ENCODE measurements around the gene TCL1A.
"Not testable (repeated sequence)": the region's sequence is repeated elsewhere in the genome, so short reads cannot be mapped to it uniquely, and the experiment has no call there.

The TCL1A gene, protein sequence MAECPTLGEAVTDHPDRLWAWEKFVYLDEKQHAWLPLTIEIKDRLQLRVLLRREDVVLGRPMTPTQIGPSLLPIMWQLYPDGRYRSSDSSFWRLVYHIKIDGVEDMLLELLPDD

DNA sequence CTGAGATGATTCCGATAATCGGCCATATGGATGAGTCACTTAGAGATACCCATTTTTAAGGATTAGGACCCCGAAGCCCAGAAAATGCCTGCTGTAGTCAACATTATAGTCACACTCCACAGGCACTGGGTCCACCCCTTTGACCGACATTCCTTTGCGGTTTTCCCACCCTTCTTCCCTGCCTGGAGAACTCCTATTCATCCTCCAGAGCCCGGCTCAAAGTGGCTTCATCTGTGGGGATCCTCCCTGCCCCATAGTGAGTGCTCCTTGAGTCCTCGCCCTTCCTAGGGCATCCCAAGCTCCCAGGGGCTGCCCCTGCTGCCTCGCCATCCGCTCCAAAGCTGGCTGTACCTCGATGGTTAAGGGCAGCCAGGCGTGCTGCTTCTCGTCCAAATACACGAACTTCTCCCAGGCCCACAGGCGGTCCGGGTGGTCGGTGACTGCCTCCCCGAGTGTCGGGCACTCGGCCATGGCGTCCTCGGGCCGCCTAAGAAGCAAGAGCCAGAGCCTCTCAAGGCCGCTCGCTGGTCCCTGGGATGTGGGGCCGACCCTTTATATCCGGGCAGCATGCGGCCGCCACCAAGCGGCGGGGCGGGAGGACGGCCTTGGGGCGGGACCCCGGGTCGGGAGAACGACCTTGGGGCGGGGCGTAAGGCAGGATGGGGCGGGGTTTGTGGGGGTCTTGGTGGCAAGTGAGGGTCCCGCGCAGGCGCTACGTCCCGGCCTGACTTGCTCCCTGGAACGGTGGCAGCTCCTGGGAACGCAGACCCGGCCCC, at the start of gene TCL1A:
Gene TCL1A, minus strand, starts transcription at position 530 of the 776 bp plus-strand sequence. Its CDS starts 59 bp downstream, at position 471.
- no peak for DNase-seq

DNA sequence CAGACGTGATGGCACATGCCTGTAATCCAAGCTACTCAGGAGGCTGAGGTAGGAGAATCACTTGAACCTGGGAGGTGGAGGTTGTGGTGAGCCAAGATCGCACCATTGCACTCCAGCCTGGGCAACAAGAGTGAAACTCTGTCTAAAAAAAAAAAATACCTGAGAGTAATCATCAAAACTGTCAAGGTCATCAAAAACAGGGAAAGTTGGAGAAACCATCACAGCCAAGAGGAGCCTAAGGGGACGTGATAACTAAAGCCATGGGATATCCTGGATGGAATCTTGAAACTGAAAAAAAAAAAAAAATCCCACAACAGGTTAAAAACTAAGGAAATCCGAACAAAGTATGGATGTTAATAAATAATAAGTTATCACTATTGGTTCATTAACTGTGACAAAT, 49.1 kb upstream of the TCL1A start:
- not testable (repeated sequence) for DNase-seq

DNA sequence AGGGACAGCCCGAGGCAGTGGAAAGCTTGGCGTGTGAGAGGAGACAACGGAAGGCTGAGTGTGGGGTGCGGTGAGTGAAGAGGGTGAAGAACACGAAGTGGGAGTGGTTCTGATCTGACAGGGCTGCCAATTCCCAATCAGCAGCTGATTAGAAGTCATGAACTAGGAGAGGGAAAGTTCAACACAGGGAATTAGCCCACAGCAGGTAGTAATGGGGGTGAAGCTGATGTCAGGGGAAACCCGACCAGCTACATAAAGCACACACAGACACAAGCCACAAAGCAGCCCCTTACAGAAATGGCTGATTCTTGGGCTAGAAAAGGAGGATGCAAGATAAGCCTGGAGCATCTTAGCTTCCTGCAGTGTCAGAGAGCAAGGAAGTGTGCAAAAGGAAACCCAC, 47.5 kb upstream of the TCL1A start:
- no peak for DNase-seq

DNA sequence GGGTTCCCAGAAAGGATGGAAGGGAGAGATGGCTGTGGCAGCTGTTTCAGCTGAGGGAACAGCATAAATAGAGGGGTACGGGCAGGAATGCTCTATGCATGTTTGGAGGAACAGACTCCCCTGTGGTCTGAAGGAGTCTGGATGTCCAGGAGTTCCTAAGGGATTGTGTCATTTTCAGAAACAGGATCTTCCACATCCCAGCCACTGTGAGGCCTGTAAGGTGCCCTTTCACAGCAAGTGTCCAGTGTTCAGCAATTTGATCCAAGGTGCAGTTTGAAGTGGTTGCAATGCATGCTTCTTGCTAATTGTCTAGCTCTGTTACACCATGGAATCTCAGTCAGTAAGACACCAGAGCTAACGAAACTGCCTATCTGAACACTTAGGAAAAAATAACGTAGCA, 46.7 kb upstream of the TCL1A start:
- DNase-seq, result no peak

DNA sequence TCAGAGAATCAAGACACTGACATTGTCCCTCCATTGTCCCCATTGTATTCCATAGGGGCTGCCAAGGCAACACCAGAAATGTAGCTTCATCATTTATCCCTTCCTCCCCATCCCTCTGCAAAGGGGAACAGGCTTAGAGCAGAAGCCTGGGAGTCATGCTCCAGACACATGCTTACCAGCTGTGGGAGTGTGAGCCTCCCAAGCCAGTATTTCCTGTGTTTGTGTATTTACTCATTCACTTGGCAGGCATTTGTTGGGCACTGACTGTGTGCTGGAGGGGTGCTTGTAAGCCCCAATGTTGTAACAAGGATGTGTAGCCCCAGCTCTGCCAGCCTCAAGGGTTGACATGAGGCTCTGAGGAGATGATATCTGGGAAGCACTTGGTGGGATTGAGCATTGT, 46.0 kb upstream of the TCL1A start:
- no peak for DNase-seq

DNA sequence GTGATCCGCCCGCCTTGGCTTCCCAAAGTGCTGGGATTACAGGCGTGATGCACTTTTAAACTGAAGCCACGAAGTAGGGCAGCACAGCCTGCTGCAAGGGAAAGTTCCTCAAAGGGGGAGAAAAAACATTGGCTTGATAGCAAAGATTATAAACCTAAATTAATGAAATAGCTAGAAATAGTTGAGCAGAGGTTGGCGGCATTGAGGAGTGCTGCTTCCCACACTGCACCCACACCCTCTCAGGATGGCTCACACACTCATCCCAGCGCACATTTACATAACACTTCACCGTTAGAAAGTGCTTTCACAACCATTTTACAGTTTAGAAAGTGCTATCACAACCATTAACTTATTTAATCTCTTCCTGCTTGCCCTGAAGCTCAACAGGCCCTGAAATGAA, 44.4 kb upstream of the TCL1A start:
- no peak for DNase-seq

DNA sequence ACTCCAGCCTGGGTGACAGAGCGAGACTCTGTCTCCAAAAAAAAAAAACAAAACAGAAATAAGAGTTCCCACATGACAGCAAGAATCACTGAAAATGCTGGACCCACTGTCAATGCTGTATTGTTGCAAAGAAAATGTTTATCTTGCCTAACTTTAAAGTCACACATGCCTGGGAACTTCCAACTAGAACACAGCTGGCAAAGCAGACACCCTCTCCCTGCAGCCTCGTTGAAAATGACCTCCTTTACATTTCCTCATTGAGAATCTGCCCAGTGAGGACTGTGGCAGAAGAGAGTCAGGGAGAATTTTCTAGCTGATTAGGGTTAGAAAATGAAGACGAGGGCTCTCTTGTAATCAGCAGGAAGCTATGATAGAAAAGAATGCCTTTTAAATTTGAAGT, 42.8 kb upstream of the TCL1A start:
- DNase-seq, result no peak

DNA sequence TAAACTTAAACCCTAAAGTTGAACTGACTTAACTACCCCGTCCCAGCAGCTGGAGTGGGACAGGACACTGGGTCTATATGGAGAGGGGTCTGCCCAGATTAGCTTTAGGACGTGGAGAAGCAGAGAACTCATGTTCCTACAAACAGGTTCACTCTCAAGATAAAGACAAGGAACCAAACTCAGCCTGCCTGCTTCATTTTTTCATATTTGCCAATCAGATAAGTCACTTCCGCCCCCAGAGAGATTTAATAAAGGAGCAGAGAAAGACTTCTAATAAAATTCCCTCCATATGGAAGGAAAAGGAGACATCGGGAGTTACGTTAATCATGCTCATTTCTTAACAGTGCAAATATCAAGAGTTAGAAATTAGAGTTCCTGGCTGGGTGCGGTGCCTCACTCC, 42.2 kb upstream of the TCL1A start:
- no peak for DNase-seq

DNA sequence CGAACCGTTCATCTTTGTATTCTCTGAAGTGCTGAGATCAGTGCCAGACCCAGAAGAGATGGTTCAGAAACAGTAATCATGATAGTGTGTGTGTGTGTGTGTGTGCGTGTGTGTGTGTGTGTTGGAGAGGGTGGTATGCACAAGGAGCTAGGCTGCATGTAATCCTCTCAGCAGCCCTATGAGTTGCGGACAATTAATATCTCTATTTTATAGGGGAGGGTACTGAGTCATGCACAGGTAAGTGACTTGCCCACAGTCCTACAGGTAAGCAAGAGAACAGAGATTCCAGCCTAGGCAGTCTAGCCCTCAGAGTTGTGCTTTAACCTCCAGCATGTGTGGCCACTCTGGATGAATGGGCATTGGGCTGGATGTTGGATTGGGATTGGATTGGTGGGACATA, 27.9 kb upstream of the TCL1A start:
- no peak for DNase-seq

DNA sequence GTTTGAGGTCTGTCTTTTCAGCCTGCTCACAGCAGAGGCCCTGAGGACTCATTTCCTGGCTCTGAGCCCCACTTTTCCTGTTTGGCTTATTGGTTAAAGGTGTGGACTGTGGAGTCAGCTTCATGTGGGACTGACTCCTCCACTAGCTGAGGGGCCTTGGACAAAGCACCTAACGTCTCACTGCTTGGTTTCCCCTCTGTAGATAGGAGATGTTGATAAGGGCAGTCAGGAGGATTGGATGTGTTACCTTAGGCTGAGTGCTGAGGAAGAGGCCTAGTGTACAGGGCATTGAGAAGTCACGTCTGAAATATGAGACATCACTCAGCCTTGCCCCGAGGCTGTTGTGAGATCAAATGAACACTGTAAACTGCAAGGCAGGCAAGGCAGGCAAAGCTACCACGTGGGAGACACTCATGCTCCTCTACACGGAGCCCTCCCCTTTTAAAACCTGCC, 27.1 kb upstream of the TCL1A start:
- DNase-seq, result no peak

DNA sequence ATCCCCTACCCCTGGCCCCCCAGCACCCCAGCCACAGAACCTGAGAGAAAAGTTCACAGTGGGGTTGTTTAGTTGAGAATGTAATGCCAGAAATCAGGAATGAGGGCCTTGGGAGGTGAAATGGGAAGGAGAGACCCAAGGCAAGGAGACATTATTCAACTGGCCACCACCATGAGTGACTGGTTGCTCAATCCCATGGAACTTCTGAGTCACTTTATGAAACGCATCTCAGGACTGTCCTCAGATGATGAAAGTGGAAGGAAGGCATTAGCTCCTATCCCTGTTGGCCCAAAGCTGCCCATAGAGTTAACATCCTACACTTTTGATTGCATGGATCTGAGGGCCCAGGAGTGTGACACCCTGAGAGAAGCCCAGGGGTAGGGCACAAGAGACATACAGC, 25.4 kb upstream of the TCL1A start:
- DNase-seq, result no peak

DNA sequence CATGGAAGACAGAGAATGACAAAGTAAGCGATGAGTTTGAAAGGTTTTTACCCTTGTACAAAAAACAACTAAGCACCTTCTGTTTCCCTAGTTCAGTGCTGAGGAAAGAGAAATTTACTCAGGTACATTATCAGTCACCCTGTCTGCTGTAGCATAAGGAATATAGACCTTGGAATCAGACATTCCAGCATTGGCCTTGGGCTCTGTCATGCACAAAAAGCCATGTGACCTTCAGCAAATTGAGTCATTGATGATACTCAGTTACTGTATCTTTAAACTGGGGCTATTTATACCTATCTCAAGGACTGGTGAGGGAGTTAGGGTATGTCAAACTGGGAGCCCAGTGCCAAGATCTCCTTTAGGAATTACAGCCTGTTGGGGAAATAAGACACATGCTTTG, 19.3 kb upstream of the TCL1A start:
- no peak for DNase-seq

DNA sequence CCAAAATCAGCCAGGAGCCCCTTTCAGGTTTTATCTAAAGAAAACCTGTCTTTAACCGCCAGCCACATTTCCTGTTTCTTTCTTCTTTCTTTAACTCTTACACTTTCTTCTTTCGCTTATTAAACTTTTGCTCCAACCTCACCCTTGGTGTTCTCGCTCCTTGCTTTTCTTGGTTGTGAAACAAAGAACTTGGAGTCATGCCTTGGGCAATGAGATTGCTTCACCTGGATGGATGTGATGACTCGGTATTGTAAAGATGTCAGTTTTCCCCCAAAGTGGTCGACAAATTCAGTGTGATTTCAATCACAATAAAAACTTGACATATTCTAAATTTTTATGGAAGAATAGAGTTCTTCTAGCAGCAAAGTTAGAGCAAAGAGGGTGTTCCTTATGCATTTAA, 16.2 kb upstream of the TCL1A start:
- no peak for DNase-seq

DNA sequence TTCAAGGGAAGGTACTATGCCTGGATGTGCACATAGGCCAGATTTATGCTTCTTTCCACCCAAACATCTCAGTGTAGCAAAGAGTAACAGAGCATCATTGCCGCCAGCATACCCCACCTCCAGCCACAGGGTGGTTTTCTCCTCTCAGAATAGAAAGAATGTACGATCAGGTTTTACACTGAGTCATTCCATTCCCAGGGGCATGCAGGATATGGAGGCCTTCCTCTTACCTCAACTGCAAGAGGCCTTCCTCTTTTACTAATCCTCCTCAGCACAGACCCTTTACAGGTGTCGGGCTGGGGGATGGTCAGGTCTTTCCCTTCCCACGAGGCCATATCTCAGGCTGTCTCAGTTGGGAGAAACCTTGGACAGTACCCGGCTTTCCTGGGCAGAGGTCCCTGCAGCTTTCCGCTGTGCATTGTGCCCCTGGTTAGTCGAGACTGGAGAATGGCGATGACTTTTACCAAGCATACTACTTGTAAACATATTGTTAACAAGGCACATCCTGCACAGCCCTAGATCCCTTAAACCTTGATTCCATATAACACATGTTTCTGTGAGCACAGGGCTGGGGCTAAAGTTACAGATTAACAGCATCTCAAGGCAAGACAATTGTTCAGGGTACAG, 15.6 kb upstream of the TCL1A start:
- DNase-seq, result not testable (repeated sequence)

DNA sequence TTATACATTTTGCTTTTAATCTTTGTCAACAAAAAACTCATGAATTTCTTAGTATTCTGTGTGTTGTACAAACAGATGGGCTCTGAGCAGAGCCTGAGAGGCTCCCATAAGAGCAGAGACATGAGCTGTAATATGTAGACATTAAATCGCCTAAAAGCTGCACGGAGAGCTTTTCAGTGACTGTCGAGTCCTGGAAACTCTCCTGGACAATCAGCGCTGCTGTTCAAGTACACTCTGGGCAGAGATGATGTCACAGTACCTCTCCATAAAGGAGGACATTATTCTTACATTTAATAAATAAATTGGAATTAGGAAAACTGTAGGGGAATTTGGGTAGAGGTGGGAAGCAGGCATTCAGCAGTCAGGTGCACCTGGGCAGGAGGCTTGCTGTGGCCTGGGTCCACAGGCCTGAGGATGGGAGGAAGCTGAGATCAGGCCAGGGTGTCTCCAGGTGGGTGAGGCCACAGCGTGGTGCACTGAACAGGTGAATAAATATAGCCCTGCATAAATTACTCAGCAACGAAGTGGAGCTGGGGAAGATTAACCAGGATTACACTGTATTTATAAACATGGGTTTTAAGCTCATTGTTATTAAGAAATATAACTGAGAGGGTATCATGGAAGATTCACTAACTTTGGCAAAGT, 13.3 kb upstream of the TCL1A start:
- DNase-seq, result no peak

DNA sequence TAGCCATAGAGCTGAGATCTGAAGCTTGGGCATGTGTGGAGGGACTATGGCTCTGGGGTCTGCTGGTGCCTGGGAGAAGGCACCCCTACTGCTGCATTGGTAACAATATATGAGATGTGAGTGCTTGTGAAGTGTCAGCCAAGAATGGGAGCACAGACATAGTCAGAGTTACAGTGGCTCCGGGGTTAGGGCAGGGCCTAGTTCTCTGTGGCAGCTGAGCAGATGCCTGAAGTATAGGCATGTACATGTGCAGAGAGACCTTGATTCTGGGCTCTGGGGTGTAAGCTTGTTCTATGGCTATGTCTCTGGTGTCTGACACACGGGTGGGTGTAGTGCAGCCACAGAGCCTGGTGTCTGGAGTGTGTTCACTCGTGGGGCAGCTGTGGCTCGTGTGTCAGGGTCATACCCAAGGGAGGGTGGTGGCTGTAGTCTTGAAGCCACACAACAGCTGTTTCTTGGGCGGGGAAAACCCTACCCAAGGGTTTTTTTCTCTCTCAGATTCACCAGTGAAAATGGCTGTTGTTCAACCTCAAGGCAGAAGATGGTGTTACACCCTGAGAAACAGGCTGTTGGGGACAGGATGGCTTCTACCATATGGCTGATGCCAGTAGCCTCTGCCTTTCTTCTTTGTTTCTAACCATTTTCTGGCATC, 11.9 kb upstream of the TCL1A start:
- no peak for DNase-seq

DNA sequence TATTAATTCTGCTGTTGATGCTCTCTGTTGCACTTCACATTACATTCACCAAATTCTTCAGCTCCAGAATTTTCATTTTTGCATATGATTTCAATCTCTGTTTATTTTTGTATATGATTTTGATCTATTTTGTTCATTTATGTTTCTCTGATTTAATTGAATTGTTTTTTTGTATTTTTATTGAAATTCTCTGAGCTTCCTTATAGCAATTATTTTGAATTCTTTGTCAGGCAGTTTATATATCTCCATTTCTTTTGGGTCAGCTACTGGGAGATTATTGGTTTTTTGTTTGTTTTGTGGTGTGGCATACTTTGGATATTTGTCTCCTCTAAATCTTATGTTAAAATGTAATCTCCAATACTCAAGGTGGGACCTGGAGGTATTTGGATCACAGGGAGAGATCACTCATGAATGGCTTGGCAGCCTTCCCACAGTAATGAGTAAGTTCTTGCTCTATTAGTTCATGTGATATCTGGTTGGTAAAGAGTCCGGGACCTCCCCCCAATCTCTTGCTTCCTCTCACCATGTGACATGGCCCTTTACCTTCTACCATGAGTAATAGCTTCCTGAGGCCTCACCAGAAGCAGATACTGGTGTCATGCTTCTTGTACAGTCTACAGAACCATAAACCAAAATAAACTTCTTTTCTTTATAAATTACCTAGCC, 8.7 kb upstream of the TCL1A start:
- DNase-seq, result no peak

DNA sequence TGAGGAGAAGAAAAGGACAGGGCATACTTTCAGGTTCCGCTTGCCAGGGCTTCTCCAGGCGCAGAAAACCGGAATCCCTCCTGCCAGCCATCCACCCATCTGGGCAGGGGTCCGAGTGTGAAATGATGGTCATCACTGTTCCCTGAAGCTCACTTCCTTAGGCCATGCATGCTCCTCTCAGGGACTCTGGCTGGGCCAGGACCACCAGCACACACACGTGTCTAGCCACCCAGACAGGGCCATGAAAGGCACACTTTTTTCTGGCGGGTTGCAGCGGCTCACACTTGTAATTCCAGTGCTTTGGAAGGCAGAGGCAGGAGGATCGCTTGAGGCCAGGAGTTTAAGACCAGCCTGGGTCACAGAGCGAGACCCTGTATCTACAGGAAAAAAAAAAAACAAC, 1.5 kb downstream of the TCL1A start:
- DNase-seq, result no peak

DNA sequence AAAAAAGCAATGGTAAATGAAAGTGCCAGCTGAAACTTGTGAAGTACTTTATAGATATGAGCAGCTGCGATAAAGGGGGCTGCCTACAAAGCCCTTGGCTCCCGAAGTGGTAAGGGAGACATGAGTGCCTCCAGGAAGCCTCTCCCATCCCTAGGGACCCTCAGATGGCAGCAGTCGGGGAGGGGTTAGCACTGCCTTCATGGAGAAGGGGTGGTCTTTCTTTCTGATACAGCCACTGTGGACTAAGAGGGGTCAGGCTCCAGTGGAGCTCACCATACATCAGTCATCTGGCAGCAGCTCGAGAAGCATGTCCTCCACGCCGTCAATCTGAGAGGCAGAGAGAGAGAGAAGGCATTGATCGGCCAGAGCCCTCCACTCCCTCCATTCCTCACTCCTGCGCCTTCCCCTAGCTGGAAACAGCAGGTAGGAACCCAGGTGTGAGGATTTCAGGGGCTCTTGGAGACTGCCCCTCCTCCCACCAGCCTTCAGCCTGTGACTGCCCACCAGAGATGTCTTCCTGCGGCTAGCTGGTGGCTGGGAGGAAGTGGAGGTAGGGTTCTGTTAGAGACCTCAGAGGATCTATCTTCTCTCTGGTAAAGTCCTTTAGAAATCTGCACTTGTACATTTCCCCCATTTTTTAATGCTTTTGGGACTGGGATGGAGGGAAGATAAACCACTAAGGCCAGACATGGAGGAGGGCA, 2.3 kb downstream of the TCL1A start:
- DNase-seq, result no peak

DNA sequence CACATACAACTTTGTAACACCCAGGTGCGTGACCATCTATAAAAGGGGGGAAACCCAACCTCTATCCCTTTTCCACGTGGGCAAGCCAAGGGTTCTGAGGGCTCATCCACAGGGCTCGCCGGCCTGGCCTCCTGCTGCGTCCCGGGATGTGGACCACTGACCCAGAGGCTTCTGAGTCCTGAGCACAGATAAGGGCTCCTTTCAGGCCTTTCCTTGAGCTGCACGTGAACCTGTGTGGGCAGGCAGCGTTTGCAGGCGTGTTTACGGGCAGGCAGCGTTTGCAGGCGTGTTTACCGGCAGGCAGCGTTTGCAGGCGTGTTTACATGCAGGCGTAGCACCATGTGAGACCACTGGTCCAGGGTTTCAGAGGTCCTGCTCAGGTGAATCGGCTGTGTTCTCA, 3.8 kb downstream of the TCL1A start:
- DNase-seq, result no peak

DNA sequence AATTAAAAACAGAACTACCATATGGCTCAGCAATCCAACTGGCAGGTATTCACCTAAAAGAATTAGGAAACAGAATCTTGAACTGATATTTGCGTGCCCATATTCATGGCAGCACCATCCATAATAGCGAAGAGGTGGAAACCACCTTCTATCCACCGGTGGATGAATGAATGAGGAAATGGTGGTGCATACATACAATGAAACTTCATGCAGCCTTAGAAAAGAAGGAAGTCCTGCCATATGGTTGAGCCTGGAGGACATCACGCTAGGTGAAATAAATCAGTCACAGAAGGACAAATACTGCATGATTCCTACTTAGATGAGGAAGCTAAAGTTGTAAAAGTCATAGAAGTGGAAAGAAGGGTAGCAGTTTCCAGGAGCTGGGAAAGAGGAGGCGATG, 6.6 kb downstream of the TCL1A start:
- no peak for DNase-seq

DNA sequence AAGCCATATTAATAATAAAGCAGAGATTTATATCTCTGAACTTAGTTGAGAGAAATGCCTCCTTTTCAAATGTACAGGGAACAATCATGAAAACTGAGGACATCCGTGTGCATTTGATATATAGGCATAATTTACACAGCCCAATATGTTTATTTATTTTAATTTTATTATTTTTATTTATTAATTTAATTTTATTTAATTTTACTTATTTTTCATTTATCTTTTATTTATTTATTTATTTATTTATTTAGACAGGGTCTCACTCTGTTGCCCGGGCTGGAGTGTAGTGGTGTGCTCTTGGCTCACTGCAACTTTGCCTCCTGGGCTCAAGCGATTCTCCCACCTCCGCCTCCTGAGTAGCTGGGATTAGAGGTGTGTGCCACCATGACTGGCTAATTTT, 8.4 kb downstream of the TCL1A start:
- DNase-seq, result no peak

Measured in left hindlimb (tissue), 1 donor.